Measurements from ENCODE around the gene EGFL8.

The EGFL8 gene

GRCh38 chr6:32177788-32178546 lies 13.6 kb downstream of the EGFL8 start, which contains the start of gene RNF5:
Gene RNF5 (plus strand): TSS chr6:32178405. CDS start chr6:32178512, 107 bp downstream.
- DNase-seq (ENCODE audit: extremely low read depth, low read depth): peak; percentile 100
- no peak for TF ChIP-seq CTCF (IDR thresholded peaks at IDR 0.05; ENCODE audit: low read depth, low read length, missing control alignments)
- H3K4me3 ChIP-seq (replicated peaks; ENCODE audit: low read depth, low read length): peak within 1 kb of the TSS; percentile 90

GRCh38 chr6:32178547-32179440 lies 14.4 kb downstream of the EGFL8 start:
- peak overlapping the region; percentile 90 for H3K4me3 ChIP-seq (replicated peaks; ENCODE audit: low read depth, low read length)
- no peak for DNase-seq (ENCODE audit: extremely low read depth, low read depth)
- TF ChIP-seq CTCF (IDR thresholded peaks at IDR 0.05; ENCODE audit: low read depth, low read length, missing control alignments): no peak

GRCh38 chr6:32179766-32180405 lies 15.5 kb downstream of the EGFL8 start:
- DNase-seq (ENCODE audit: extremely low read depth, low read depth): no peak
- no peak for TF ChIP-seq CTCF (IDR thresholded peaks at IDR 0.05; ENCODE audit: low read depth, low read length, missing control alignments)
- peak overlapping the region; percentile 90 for H3K4me3 ChIP-seq (replicated peaks; ENCODE audit: low read depth, low read length)

- TF ChIP-seq CTCF (IDR thresholded peaks at IDR 0.05; ENCODE audit: low read depth, low read length, missing control alignments): no peak
- H3K4me3 ChIP-seq (replicated peaks; ENCODE audit: low read depth, low read length): no peak overlapping the region
- no peak for DNase-seq (ENCODE audit: extremely low read depth, low read depth)
Observed at GRCh38 chr6:32181148-32181702, 16.8 kb downstream of the EGFL8 start.

- H3K4me3 ChIP-seq (replicated peaks; ENCODE audit: low read depth, low read length): no peak overlapping the region
- TF ChIP-seq CTCF (IDR thresholded peaks at IDR 0.05; ENCODE audit: low read depth, low read length, missing control alignments): no peak
- no peak for DNase-seq (ENCODE audit: extremely low read depth, low read depth)
Observed at GRCh38 chr6:32181915-32182529, 17.6 kb downstream of the EGFL8 start.

GRCh38 chr6:32182555-32182981 lies 18.2 kb downstream of the EGFL8 start:
- no peak overlapping the region for H3K4me3 ChIP-seq (replicated peaks; ENCODE audit: low read depth, low read length)
- no peak for DNase-seq (ENCODE audit: extremely low read depth, low read depth)
- no peak for TF ChIP-seq CTCF (IDR thresholded peaks at IDR 0.05; ENCODE audit: low read depth, low read length, missing control alignments)
